Activated T-helper 1 cell treated with anti-CD3 and anti-CD28 coated beads, Interleukin-12 subunit alpha, Interleukin-12 subunit beta, Interleukin-2, Interleukin-4 antibody, amounts not matched to agents 30 ng/mL and 10 ng/mL and 1 ng/mL, durations not matched to agents 14 hours and 24 hours and 36 hours (primary cell): ENCODE results near the gene DVL1. TPM values are rescaled to one million over a fixed set of nuclear protein-coding genes. Genes with fewer than 3 reads are reported as not detected.

Experiments
- DNase-seq: peaks from one replicate; pipeline ENCODE4 v3.0.0; 2021; ENCODE audit warnings: low spot score
- H3K27ac Mint-ChIP-seq: one replicate; pipeline ENCODE4 v1.8.0; 2021; ENCODE audit warnings: mild to moderate bottlenecking, mixed read lengths
- H3K27me3 Mint-ChIP-seq: one replicate; pipeline ENCODE4 v1.8.0; 2022; ENCODE audit warnings: mild to moderate bottlenecking, moderate library complexity, mixed read lengths; ENCODE audit not compliant: insufficient read depth
- H3K36me3 Mint-ChIP-seq: one replicate; pipeline ENCODE4 v1.8.0; 2021; ENCODE audit warnings: low read depth, mixed read lengths
- H3K4me1 Mint-ChIP-seq: one replicate; pipeline ENCODE4 v1.8.0; 2021; ENCODE audit warnings: low read depth, mixed read lengths
- H3K4me3 Mint-ChIP-seq: one replicate; pipeline ENCODE4 v1.8.0; 2021; ENCODE audit warnings: mild to moderate bottlenecking, moderate library complexity, mixed read lengths
- H3K9me3 Mint-ChIP-seq: one replicate; pipeline ENCODE4 v1.8.0; 2021; ENCODE audit warnings: mixed read lengths
- intact Hi-C: fragments of 100-400 bp; cut with micrococcal nuclease; formaldehyde crosslinking; loops from one replicate; pipeline ENCODE4 v1.15.1; 2024
- total RNA-seq: library from RNA; stranded (reverse); gene quantifications from 2 replicates; pipeline ENCODE4 v1.2.3, GENCODE V29; 2022

The DVL1 gene
- total RNA-seq, 1 donor from 2014 or later = 66.5 TPM

DNA sequence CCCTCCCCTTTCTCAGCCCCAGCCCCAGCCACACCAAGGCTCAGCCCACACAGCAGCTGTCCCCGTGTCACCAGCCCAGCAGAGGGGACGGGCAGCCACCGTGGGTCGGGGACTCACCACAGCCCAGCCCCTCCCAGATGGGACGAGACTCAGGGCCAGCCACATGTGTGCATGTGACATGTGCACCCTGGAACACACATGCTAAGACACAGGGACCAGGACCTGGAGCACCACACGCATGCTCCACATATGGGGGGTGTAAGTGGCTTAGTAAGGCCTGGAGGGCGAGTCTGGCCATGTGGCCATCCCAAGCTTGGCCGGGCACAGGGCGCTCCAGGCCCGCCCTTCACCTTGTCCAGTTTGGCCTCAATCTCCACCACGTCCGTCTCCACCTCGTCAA is 45.5 kb downstream of the DVL1 start:
- H3K4me3 Mint-ChIP-seq = no peak overlapping the region
- H3K36me3 Mint-ChIP-seq = no peaks in the 10 kb centered on the region
- H3K27ac Mint-ChIP-seq = no peak overlapping the region
- no peaks in the 10 kb centered on the region for H3K27me3 Mint-ChIP-seq
- no peaks in the 10 kb centered on the region for H3K9me3 Mint-ChIP-seq
- peaks cover 15% of the 10 kb centered on the region for H3K4me1 Mint-ChIP-seq
- intact Hi-C loops = no loop called here
- no peak for DNase-seq

DNA sequence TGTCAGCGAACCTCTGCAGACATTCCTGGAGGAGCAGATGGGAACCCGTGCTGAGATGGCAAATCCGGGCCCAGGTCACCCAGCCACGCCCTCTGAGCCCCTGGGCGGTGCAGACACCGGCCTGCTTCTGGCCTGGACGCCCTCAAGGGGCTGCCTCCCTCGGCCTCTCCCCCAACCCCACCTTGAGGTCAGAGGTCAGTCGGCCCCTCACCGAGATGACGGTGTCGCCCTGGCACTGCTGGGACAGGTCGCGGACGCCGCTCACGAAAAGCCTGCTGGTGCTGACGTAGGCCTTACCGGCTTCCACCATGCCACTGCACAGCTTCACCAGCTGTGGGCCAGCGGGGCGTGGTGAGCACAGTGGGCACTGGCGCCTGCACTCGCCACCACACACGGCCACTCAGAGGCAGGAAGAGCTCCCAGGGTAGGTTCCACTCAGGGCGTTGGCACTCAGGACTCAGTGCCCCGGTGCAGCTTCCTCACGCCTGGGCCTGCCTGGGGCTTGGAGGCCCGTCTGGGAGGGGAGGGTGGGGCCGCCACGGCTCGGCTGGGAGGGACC is 46.2 kb downstream of the DVL1 start:
- no peaks in the 10 kb centered on the region for H3K36me3 Mint-ChIP-seq
- no peak for DNase-seq
- intact Hi-C loops = no loop called here
- H3K4me3 Mint-ChIP-seq = no peak overlapping the region
- H3K4me1 Mint-ChIP-seq = peaks cover 15% of the 10 kb centered on the region
- no peaks in the 10 kb centered on the region for H3K9me3 Mint-ChIP-seq
- no peaks in the 10 kb centered on the region for H3K27me3 Mint-ChIP-seq
- no peak overlapping the region for H3K27ac Mint-ChIP-seq

DNA sequence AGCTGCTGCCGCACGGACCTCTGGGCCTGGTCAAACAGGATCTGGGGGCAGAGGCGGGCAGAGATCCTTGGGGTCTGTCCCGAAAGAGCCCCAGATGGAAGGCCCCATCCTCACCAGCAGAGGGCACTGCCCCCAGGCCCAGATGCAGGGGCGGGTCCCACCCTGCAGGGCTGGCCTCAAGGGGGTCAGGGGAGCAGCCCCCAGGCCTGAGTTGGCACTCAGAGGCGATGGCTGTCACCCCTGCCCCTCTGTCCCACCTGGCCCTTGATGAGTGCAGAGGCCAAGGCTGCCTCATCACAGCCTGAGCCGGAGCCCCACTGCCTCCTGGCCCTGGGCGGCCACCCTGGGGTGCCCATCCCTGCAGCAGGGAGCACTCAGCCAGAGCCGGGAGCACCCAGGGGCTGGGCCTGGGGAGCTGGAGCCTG is 47.2 kb downstream of the DVL1 start:
- no peak overlapping the region for H3K27ac Mint-ChIP-seq
- no peak overlapping the region for H3K4me3 Mint-ChIP-seq
- H3K36me3 Mint-ChIP-seq = no peaks in the 10 kb centered on the region
- intact Hi-C loops = no loop called here
- H3K27me3 Mint-ChIP-seq = no peaks in the 10 kb centered on the region
- peaks cover 13% of the 10 kb centered on the region for H3K4me1 Mint-ChIP-seq
- DNase-seq = no peak
- no peaks in the 10 kb centered on the region for H3K9me3 Mint-ChIP-seq

DNA sequence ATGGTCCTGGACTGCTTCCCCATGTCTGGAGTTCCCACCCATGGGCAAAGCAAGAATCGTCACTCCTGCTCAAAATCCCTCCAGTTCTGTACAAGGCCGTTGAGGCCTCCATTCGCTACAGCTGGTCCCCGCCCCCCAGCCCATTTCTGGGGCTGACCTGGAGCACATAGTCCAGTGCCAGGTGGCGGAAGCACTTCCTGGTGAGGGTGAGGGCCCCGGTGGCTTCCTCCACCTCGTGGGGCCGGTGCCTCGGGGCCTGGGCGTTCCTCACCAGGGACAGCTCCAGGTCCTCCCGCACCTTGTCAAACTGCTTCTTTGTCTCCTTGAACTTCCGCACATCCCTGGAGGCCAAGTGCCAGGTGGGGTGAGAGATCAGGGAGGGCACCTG is 48.9 kb downstream of the DVL1 start:
- intact Hi-C loops = no loop called here
- Mint-ChIP-seq H3K9me3 (no peaks in the 10 kb centered on the region), H3K4me1 (no peaks in the 10 kb centered on the region), H3K27ac (no peak overlapping the region), H3K27me3 (no peaks in the 10 kb centered on the region), H3K4me3 (no peak overlapping the region), H3K36me3 (no peaks in the 10 kb centered on the region)
- DNase-seq = no peak

DNA sequence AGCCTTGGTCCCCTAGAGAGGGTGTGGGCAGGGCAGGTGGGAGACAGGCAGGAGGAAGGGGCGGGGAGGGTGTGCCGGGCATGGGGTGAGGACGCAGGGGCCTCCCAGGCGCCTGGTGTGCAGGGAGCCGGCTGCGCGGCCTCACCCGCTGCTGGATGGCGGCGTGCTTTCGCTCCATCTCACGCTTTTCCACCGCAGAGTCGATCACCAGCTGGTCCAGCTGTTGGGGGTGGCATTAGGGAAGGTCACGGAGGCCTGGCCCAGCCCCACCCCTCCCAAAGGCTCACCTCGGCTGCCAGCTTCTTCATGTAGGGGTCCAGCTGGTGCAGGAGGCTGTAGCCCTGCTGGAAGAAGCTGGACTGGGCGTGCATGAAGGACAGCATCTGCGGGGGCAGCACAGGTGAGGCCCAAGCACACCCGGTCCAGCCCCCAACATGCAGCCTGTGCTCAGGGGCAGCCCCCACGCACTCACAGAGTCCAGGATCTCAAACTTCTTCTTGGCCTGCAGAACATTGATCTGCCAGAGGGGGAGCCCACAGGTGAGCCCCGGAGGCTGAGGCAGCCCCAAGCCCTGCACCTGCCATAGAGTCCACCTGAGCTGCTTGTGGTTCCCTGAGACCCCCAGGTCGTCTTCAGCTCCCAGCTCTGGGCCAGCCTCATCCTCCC is 49.4 kb downstream of the DVL1 start:
- no peaks in the 10 kb centered on the region for H3K36me3 Mint-ChIP-seq
- no peaks in the 10 kb centered on the region for H3K9me3 Mint-ChIP-seq

DNA sequence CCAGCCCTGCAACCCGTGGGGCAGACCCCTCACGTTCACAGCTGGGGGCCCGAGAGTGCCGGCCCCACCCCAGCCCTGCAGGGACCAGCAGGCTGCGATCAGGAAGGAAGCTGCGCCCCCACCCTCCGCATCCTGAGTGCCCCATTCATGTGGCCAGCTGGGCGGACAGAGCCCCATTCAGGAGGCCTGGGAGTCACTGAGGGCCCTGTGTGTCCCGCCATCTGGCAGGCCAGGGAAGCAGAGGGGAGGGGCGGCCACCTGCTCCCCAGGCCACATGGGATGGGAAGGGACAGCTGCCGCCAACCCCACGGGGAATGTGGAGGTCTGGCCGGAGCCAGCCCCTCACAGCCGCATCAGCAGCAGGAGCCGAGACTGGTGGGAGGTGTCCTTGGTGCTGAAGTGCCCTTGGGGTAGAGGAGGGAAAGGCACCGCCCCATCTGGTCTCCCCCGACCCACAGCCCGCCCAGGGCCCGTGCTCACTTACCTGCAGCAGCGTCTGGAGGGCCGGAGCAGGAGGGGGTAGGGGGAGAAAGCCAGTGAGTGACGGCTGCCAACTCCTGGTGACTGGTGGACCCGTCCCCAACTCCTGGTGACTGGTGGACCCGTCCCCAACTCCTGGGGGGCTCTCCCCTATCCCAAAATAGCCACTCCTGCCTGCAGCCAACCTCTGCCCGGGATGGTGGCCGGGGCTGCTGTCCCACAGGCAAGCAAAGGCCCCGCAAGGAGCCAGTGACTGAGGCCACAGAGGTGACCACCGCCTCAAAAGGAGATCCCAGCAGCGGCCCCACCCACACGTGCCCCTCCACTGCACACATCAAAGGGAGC is 50.1 kb downstream of the DVL1 start:
- H3K4me3 Mint-ChIP-seq = no peak overlapping the region
- no peak for DNase-seq
- H3K9me3 Mint-ChIP-seq = no peaks in the 10 kb centered on the region
- H3K4me1 Mint-ChIP-seq = no peaks in the 10 kb centered on the region
- H3K27me3 Mint-ChIP-seq = no peaks in the 10 kb centered on the region
- intact Hi-C loops = no loop called here
- no peaks in the 10 kb centered on the region for H3K36me3 Mint-ChIP-seq
- no peak overlapping the region for H3K27ac Mint-ChIP-seq

More for the DNA sequence above, 49.4 kb downstream of the DVL1 start:
- H3K4me1 Mint-ChIP-seq = no peaks in the 10 kb centered on the region
- intact Hi-C loops = no loop called here
- no peaks in the 10 kb centered on the region for H3K27me3 Mint-ChIP-seq
- no peak for DNase-seq
- no peak overlapping the region for H3K4me3 Mint-ChIP-seq
- no peak overlapping the region for H3K27ac Mint-ChIP-seq

DNA sequence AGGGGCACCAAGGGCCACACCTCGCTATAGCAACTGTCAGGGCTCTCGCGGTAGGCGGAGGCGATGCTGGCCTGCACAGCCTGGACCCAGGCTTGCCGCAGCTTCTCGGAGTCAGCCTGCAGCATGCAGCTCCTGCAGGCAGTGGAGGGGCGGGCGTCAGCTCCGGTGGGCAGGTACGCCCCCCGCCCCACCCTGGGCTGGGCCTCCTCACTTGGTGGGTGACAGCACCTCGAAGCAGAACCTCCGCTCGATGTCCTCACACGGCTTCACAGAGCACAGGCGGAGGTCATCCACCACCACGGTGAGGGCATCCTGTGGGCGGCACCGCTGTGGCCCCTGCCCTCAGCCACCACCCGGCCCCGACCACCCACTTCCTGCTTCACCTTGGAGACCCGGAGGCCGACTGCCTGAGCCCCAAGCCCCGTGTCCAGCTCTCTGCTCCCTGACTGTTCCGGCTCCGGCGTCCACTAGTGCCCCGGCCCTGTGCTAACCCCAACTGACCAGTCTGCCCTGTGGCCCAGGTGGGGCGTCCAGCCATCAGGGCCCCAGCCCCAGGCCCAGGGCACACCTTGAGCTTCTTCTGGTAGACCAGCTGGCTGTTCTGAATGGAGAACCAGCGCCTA is 51.3 kb downstream of the DVL1 start:
- intact Hi-C loops = no loop called here
- H3K4me3 Mint-ChIP-seq = no peak overlapping the region
- H3K9me3 Mint-ChIP-seq = no peaks in the 10 kb centered on the region
- no peaks in the 10 kb centered on the region for H3K36me3 Mint-ChIP-seq
- no peaks in the 10 kb centered on the region for H3K4me1 Mint-ChIP-seq
- no peak overlapping the region for H3K27ac Mint-ChIP-seq
- H3K27me3 Mint-ChIP-seq = no peaks in the 10 kb centered on the region
- DNase-seq = no peak

DNA sequence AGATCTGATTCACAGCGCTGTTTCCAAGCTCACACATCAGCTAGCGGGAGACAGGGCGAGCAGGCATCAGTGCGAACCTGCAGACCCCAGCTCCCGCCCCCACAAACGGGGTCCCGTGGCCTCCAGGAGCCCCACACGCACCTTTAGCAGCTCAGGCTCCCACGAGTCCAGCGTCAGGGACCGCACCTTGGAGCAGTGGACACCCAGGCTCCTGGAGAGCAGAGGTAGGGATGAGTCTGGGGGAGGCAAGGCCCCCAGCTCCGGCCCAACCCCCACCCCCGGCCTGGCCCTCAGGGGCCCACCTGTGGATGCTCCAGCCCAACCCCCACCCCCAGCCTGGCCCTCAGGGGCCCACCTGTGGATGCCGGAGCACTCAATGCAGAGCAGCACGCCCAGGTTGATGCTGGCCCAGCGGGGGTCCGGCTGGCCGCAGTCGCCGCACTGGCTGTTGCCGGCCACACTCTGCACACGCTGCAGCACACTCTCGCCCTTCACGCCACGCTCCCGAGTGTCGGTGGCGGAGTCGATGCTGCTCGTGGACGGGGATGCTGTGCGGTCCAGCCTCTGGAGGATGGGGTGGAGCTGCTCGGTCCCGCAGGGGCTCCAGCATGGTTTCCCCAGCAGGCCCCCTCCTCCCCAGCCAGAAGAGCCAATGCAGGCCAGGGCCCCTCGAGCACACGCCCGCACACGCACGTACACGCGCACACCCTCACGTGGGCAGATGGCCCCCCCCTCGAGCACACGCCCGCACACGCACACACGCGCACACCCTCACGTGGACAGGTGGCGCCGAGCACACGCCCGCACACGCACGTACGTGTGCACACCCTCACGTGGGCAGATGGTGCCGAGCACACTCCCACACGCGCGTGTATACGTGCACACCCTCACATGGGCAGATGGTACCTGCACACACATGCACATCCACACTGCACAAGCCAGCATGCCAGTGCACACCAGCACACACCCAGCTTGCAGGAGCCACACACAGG is 52.9 kb downstream of the DVL1 start:
- DNase-seq = no peak
- H3K27ac Mint-ChIP-seq = no peak overlapping the region
- intact Hi-C loops = no loop called here
- H3K9me3 Mint-ChIP-seq = no peaks in the 10 kb centered on the region
- H3K27me3 Mint-ChIP-seq = no peaks in the 10 kb centered on the region
- H3K36me3 Mint-ChIP-seq = no peaks in the 10 kb centered on the region
- no peak overlapping the region for H3K4me3 Mint-ChIP-seq
- H3K4me1 Mint-ChIP-seq = no peaks in the 10 kb centered on the region

DNA sequence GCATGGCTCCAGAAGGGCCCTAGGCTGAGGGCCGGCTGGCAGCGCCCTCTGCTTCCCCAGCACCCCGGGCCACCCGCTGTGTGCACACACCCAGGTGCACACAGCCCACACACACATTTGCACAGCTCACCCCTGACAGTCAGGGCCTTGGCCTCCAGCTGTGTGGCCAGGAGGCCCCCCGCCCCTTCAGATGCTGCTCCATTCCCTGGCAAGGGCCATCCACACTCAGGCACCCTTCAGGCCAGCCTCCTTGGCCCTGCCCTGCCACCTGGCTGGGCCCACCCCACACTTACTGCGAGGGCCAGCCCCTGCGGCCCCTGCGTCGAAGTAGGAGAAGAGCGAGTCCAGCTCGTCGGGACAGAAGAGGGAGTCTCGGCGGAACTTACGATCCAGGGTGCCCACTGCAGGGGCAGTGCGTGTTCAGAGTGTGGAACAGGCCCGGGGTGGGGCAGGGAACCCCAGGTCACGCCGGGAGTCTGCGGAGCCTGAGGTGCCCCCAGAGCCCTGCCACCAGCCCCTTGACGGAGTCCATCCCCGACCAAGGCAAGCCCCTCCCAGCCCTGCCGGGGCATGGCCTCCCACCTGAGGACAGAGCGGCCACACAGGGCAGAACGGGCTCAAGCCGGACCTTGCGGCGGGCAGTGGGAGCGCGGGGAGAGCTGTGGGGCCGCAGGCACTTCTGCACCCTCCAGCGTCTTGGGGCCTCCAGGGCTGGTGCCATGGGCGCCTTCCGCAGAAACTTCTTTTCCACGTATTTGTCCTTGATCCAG is 53.9 kb downstream of the DVL1 start:
- no peaks in the 10 kb centered on the region for H3K4me1 Mint-ChIP-seq
- no peaks in the 10 kb centered on the region for H3K27me3 Mint-ChIP-seq
- intact Hi-C loops = no loop called here
- no peak overlapping the region for H3K27ac Mint-ChIP-seq
- H3K36me3 Mint-ChIP-seq = no peaks in the 10 kb centered on the region
- H3K4me3 Mint-ChIP-seq = no peak overlapping the region
- no peaks in the 10 kb centered on the region for H3K9me3 Mint-ChIP-seq
- no peak for DNase-seq

DNA sequence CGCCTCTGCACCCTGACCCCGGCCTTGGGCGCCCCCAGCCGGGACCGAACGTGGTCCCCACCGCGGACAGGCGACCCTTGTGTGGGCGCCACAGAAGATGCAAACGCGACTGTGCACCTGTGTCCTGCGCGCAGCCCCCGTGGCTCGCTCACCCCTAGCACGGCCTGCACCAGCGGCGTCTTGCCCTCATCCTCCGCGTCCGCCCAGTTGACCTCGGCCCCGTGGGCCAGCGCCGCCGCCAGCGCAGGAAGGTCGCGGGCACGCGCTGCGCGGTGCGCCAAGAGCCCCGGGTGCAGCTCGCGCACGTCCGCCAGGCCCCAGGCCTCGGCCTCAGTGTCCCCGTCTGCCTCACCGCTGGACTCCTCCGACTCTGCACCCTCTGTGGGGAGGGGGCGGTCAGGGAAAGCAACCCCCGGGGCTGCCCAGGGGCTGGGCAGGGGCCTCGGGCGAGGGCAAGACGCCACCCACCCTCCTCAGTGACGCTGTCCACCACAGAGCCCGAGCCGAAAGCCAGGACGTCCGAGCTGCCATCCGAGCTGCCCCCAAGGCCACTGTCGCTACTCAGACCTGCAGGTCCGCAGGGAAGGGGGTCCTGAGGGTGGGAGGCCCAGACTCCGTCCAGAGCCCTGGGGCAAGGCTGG is 54.8 kb downstream of the DVL1 start:
- Mint-ChIP-seq H3K4me1 (no peaks in the 10 kb centered on the region), H3K36me3 (no peaks in the 10 kb centered on the region), H3K27me3 (no peaks in the 10 kb centered on the region), H3K27ac (no peak overlapping the region), H3K9me3 (no peaks in the 10 kb centered on the region), H3K4me3 (no peak overlapping the region)
- intact Hi-C loops = loop anchor here (5.0 kb wide), 1 partner anchor 312 kb away; the partner anchor contains the start of gene PERM1
- DNase-seq = no peak
